ENCODE measurements around the gene TENT5C.

Gene TENT5C

GRCh38 chr1:117663156-117663902, 57.5 kb downstream of the TENT5C start:
- no peak overlapping the region for H3K4me3 ChIP-seq (ENCODE audit: low read length)
- no peak for TF ChIP-seq ZNF274 (IDR thresholded peaks at IDR 0.05; ENCODE audit: low read depth, low read length)

- no peak overlapping the region for H3K4me3 ChIP-seq (ENCODE audit: low read length)
- no peak for TF ChIP-seq ZNF274 (IDR thresholded peaks at IDR 0.05; ENCODE audit: low read depth, low read length)
Measured at GRCh38 chr1:117664314-117664713, 58.5 kb downstream of the TENT5C start.

- no peak for TF ChIP-seq ZNF274 (IDR thresholded peaks at IDR 0.05; ENCODE audit: low read depth, low read length)
- H3K4me3 ChIP-seq (ENCODE audit: low read length), result no peak overlapping the region
Measured at GRCh38 chr1:117665556-117666270, 59.9 kb downstream of the TENT5C start.

- H3K4me3 ChIP-seq (ENCODE audit: low read length), result no peak overlapping the region
- TF ChIP-seq ZNF274 (IDR thresholded peaks at IDR 0.05; ENCODE audit: low read depth, low read length), result no peak
Measured at GRCh38 chr1:117669572-117669971, 63.7 kb downstream of the TENT5C start.

- H3K4me3 ChIP-seq (ENCODE audit: low read length), result no peak overlapping the region
- no peak for TF ChIP-seq ZNF274 (IDR thresholded peaks at IDR 0.05; ENCODE audit: low read depth, low read length)
Measured at GRCh38 chr1:117670976-117671780, 65.3 kb downstream of the TENT5C start.

- no peak for TF ChIP-seq ZNF274 (IDR thresholded peaks at IDR 0.05; ENCODE audit: low read depth, low read length)
Measured at GRCh38 chr1:117671781-117672501, 66.1 kb downstream of the TENT5C start.

GRCh38 chr1:117672756-117673155, 66.9 kb downstream of the TENT5C start:
- H3K4me3 ChIP-seq (ENCODE audit: low read length), result no peak overlapping the region
- TF ChIP-seq ZNF274 (IDR thresholded peaks at IDR 0.05; ENCODE audit: low read depth, low read length), result no peak

More at GRCh38 chr1:117671781-117672501, 66.1 kb downstream of the TENT5C start:
- H3K4me3 ChIP-seq (ENCODE audit: low read length), result no peak overlapping the region

- no peak for TF ChIP-seq ZNF274 (IDR thresholded peaks at IDR 0.05; ENCODE audit: low read depth, low read length)
Measured at GRCh38 chr1:117673405-117673804, 67.6 kb downstream of the TENT5C start.

GRCh38 chr1:117674521-117675400, 68.9 kb downstream of the TENT5C start:
- TF ChIP-seq ZNF274 (IDR thresholded peaks at IDR 0.05; ENCODE audit: low read depth, low read length), result no peak
- H3K4me3 ChIP-seq (ENCODE audit: low read length), result no peak overlapping the region

More at GRCh38 chr1:117673405-117673804, 67.6 kb downstream of the TENT5C start:
- no peak overlapping the region for H3K4me3 ChIP-seq (ENCODE audit: low read length)

GRCh38 chr1:117675907-117676430, 70.1 kb downstream of the TENT5C start:
- no peak for TF ChIP-seq ZNF274 (IDR thresholded peaks at IDR 0.05; ENCODE audit: low read depth, low read length)
- no peak overlapping the region for H3K4me3 ChIP-seq (ENCODE audit: low read length)

GRCh38 chr1:117676615-117677130, 70.8 kb downstream of the TENT5C start:
- no peak overlapping the region for H3K4me3 ChIP-seq (ENCODE audit: low read length)
- no peak for TF ChIP-seq ZNF274 (IDR thresholded peaks at IDR 0.05; ENCODE audit: low read depth, low read length)
